H1 (cell line): ENCODE data around the gene OR5C1. TPM values are rescaled to one million over a fixed set of nuclear protein-coding genes. Genes with fewer than 3 reads are reported as not detected.

Experiments
- CTCF ChIA-PET: fragments of 300-600 bp; sonication (Branson Sonifier 250); formaldehyde crosslinking; loops from one replicate; lab custom pipeline; 2021; ENCODE audit not compliant: partially characterized antibody; lab: Charles Lee
- POLR2A ChIA-PET: fragments of 300-600 bp; sonication (Branson Sonifier 250); formaldehyde crosslinking; loops from one replicate; lab custom pipeline; 2021; ENCODE audit warnings: inconsistent platforms; ENCODE audit not compliant: partially characterized antibody; lab: Charles Lee
- DNase-seq, 2 experiments: peaks; one replicate each; pipeline versions ENCODE4 v3.0.0 to v3.0.0-alpha.2; 2010 to 2022; ENCODE audit warnings: low spot score in 2 of 2, low read depth in 1 of 2, mixed read lengths in 1 of 2
- FAIRE-seq: peaks from 2 replicates; lab custom pipeline; 2011; peaks lifted over from hg19 to GRCh38; lab: Jason Lieb, UNC
- H2AFZ ChIP-seq: 2 replicates; pipeline ENCODE4 v1.8.1; 2012; ENCODE audit warnings: low read length, inconsistent platforms
- H2AK5ac ChIP-seq: 2 replicates; pipeline ENCODE4 v1.6.1; 2013; ENCODE audit warnings: low read depth, low read length
- H2BK120ac ChIP-seq: replicated peaks from 2 replicates; pipeline ENCODE3; 2013; ENCODE audit warnings: low read depth, low read length, inconsistent platforms
- H2BK12ac ChIP-seq: 2 replicates; pipeline ENCODE4 v1.6.1; 2013; ENCODE audit warnings: low read depth, low read length
- H2BK15ac ChIP-seq: 2 replicates; pipeline ENCODE4 v1.6.1; 2013; ENCODE audit warnings: low read length
- H2BK20ac ChIP-seq: 2 replicates; pipeline ENCODE4 v1.6.1; 2013; ENCODE audit warnings: low read length
- H2BK5ac ChIP-seq: 2 replicates; pipeline ENCODE4 v1.6.1; 2013; ENCODE audit warnings: low read depth, low read length
- H3K14ac ChIP-seq: 2 replicates; pipeline ENCODE4 v1.6.1; 2013; ENCODE audit warnings: inconsistent platforms; ENCODE audit not compliant: insufficient read length
- H3K18ac ChIP-seq: 2 replicates; pipeline ENCODE4 v1.6.1; 2013; ENCODE audit warnings: low read length; ENCODE audit errors: extremely low read depth
- H3K23ac ChIP-seq: 2 replicates; pipeline ENCODE4 v1.6.1; 2013; ENCODE audit warnings: inconsistent platforms; ENCODE audit not compliant: insufficient read length
- H3K23me2 ChIP-seq: 2 replicates; pipeline ENCODE4 v1.6.1; 2013; ENCODE audit warnings: low read depth, low read length
- H3K27ac ChIP-seq: 2 replicates; pipeline ENCODE4 v1.6.1; 2011; ENCODE audit warnings: low read depth, low read length, inconsistent platforms
- H3K27me3 ChIP-seq, 4 experiments: replicated peaks in 1 of 4; 1 replicate in 1 of 4; 2 replicates in 3 of 4; pipeline versions ENCODE4 v1.6.1 to v1.8.1; 2011 to 2013; ENCODE audit warnings: low read length in 3 of 4, mild to moderate bottlenecking in 3 of 4, inconsistent platforms in 2 of 4, mixed read lengths in 2 of 4, moderate library complexity in 1 of 4; ENCODE audit not compliant: control insufficient read depth in 3 of 4, insufficient read depth in 3 of 4; ENCODE audit errors: extremely low read depth in 1 of 4
- H3K36me3 ChIP-seq, 4 experiments: 2 replicates each; pipeline versions ENCODE4 v1.6.1 to v1.8.1; 2011 to 2013; ENCODE audit warnings: mild to moderate bottlenecking in 4 of 4, low read length in 3 of 4, moderate library complexity in 2 of 4, control low read depth in 1 of 4, inconsistent platforms in 1 of 4; ENCODE audit not compliant: insufficient read depth in 4 of 4, control insufficient read depth in 2 of 4
- H3K4ac ChIP-seq: replicated peaks from 2 replicates; pipeline ENCODE3; 2013; ENCODE audit warnings: low read length, low read depth, mixed read lengths, inconsistent platforms; ENCODE audit not compliant: insufficient read length
- H3K4me1 ChIP-seq, 4 experiments: replicated peaks in 1 of 4; 1 replicate in 1 of 4; 2 replicates in 3 of 4; pipeline versions ENCODE4 v1.6.1 to v1.8.1; 2011 to 2013; ENCODE audit warnings: low read length in 3 of 4, inconsistent platforms in 2 of 4, mixed read lengths in 1 of 4; ENCODE audit not compliant: insufficient read depth in 4 of 4, control insufficient read depth in 3 of 4
- H3K4me2 ChIP-seq, 2 experiments: 2 replicates each; pipeline versions ENCODE4 v1.6.1 to v1.8.1; 2011 to 2013; ENCODE audit warnings: low read depth in 2 of 2, low read length in 2 of 2, control low read depth in 1 of 2, inconsistent platforms in 1 of 2, mild to moderate bottlenecking in 1 of 2; ENCODE audit not compliant: insufficient read depth in 1 of 2
- H3K4me3 ChIP-seq, 4 experiments: fragments of 200-600, 300-600 bp in 1 of 4; sonication (generic), shearing (Covaris generic), sonication (Bioruptor Twin) in 1 of 4; 2 replicates each; pipeline versions ENCODE4 v1.5.1 to v1.8.1; 2011 to 2016; ENCODE audit warnings: low read length in 4 of 4, low read depth in 3 of 4, control low read depth in 2 of 4, inconsistent platforms in 2 of 4, mild to moderate bottlenecking in 2 of 4, mixed read lengths in 1 of 4, moderate library complexity in 1 of 4; ENCODE audit not compliant: insufficient read depth in 2 of 4; ENCODE audit errors: extremely low read depth in 1 of 4
- H3K56ac ChIP-seq: replicated peaks from 2 replicates; pipeline ENCODE3; 2013; ENCODE audit warnings: low read depth, mild to moderate bottlenecking, mixed read lengths, low read length, inconsistent platforms; ENCODE audit not compliant: insufficient read length
- H3K79me1 ChIP-seq: 2 replicates; pipeline ENCODE4 v1.6.1; 2013; ENCODE audit warnings: low read depth, low read length, control low read depth
- H3K79me2 ChIP-seq, 2 experiments: 2 replicates each; pipeline versions ENCODE4 v1.6.1 to v1.8.1; 2012 to 2013; ENCODE audit warnings: low read length in 2 of 2, mild to moderate bottlenecking in 2 of 2, inconsistent platforms in 1 of 2; ENCODE audit not compliant: insufficient read depth in 2 of 2, control insufficient read depth in 1 of 2
- H3K9ac ChIP-seq, 4 experiments: replicated peaks in 1 of 4; 1 replicate in 1 of 4; 2 replicates in 3 of 4; pipeline versions ENCODE4 v1.6.1 to v1.8.1; 2011 to 2013; ENCODE audit warnings: low read depth in 3 of 4, low read length in 3 of 4, control low read depth in 2 of 4, mild to moderate bottlenecking in 2 of 4, moderate library complexity in 2 of 4, inconsistent platforms in 1 of 4; ENCODE audit errors: extremely low read depth in 1 of 4
- H3K9me3 ChIP-seq, 2 experiments: 2 replicates each; pipeline versions ENCODE4 v1.6.1 to v1.8.1; 2012 to 2013; ENCODE audit warnings: mild to moderate bottlenecking in 2 of 2, moderate library complexity in 2 of 2, control low read depth in 1 of 2, inconsistent platforms in 1 of 2, low read depth in 1 of 2, low read length in 1 of 2, mixed read lengths in 1 of 2; ENCODE audit not compliant: insufficient read depth in 2 of 2
- H4K20me1 ChIP-seq, 2 experiments: replicated peaks in 1 of 2; 2 replicates each; pipeline versions ENCODE3 to v1.8.1; 2011 to 2013; ENCODE audit warnings: inconsistent platforms in 2 of 2, low read length in 2 of 2, mild to moderate bottlenecking in 1 of 2; ENCODE audit not compliant: insufficient read depth in 2 of 2, control insufficient read depth in 1 of 2
- H4K5ac ChIP-seq: 2 replicates; pipeline ENCODE4 v1.6.1; 2013; ENCODE audit warnings: low read length, low read depth, mixed read lengths, inconsistent platforms; ENCODE audit not compliant: insufficient read length
- H4K8ac ChIP-seq: 2 replicates; pipeline ENCODE4 v1.8.0; 2013; ENCODE audit warnings: mild to moderate bottlenecking, moderate library complexity, low read length, inconsistent platforms; ENCODE audit not compliant: insufficient read depth; ENCODE audit errors: extremely low read depth
- H4K91ac ChIP-seq: replicated peaks from 2 replicates; pipeline ENCODE3; 2013; ENCODE audit warnings: low read length, mixed read lengths, inconsistent platforms; ENCODE audit not compliant: insufficient read length
- BACH1 ChIP-seq: IDR thresholded peaks from 2 replicates; pipeline ENCODE4 v1.6.1; 2012; ENCODE audit warnings: low read length, improper control_type of control experiment
- CTBP2 ChIP-seq: IDR thresholded peaks from 2 replicates; pipeline ENCODE4 v1.7.0; 2011; ENCODE audit warnings: borderline replicate concordance, mild to moderate bottlenecking, moderate library complexity, mixed read lengths, low read length; ENCODE audit not compliant: insufficient read depth, insufficient read length
- POLR2A ChIP-seq, 2 experiments: IDR thresholded peaks; 1 replicate in 1 of 2; 2 replicates in 1 of 2; pipeline ENCODE4 v1.6.1; 2011; ENCODE audit warnings: low read depth in 2 of 2, low read length in 2 of 2, mild to moderate bottlenecking in 2 of 2; ENCODE audit errors: control extremely low read depth in 1 of 2
- RNF2 ChIP-seq: fragments of 200-900, 300-1000 bp; sonication (generic); IDR thresholded peaks from 2 replicates; pipeline ENCODE4 v1.7.1; 2016; ENCODE audit warnings: borderline replicate concordance, low read depth, mild to moderate bottlenecking, antibody characterized with exemption, low read length; ENCODE audit not compliant: poor library complexity, severe bottlenecking; ENCODE audit errors: missing control alignments
- SAP30 ChIP-seq: fragments of 300-600 bp; sonication (generic); IDR thresholded peaks from 2 replicates; pipeline ENCODE4 v1.7.1; 2012; ENCODE audit warnings: low read length, moderate library complexity, mild to moderate bottlenecking, inconsistent platforms; ENCODE audit not compliant: insufficient read depth, insufficient replicate concordance
- SP2 ChIP-seq: IDR thresholded peaks from 2 replicates; pipeline ENCODE4 v1.6.1; 2012; ENCODE audit warnings: mild to moderate bottlenecking, low read length, inconsistent platforms
- YY1 ChIP-seq: IDR thresholded peaks from 2 replicates; pipeline ENCODE4 v1.6.1; 2011; ENCODE audit warnings: low read depth, mild to moderate bottlenecking, low read length
- ZNF274 ChIP-seq: IDR thresholded peaks from 2 replicates; pipeline ENCODE4 v1.7.0; 2012; ENCODE audit warnings: low read length, borderline replicate concordance; ENCODE audit errors: extremely low read depth
- WGBS, 2 experiments: shearing (Covaris generic) in 1 of 2; methylation state at CpG; one replicate each; pipeline versions ENCODE4 v1.1.6 to v1.1.7; 2013 to 2015; ENCODE audit warnings: low lambda C conversion rate in 2 of 2, mixed read lengths in 2 of 2, inconsistent platforms in 1 of 2, low coverage in 1 of 2, missing lambda C conversion rate in 1 of 2; ENCODE audit not compliant: insufficient replicate concordance in 2 of 2, insufficient coverage in 1 of 2, insufficient read length in 1 of 2; ENCODE audit errors: extremely low coverage in 1 of 2, missing lambda C conversion rate in 1 of 2; 5-methylcytosine and 5-hydroxymethylcytosine counted together
- polyA plus RNA-seq, 7 experiments: library from polyadenylated mRNA; depleted of rRNA in 3 of 7; stranded (reverse) in 5 of 7; unstranded in 2 of 7; fragments of >200 nt in 5 of 7; fragments of 200-250 nt in 2 of 7; gene quantifications; 1 replicate in 5 of 7; 2 replicates in 1 of 7; 4 replicates in 1 of 7; pipeline versions ENCODE4 v1.2.1 to v1.2.3, GENCODE V29; 2011 to 2013; ENCODE audit warnings: missing spikeins in 2 of 7, mixed read lengths in 2 of 7
- total RNA-seq: library from RNA; stranded (reverse); fragmentation: NEBNext Ultra II Directional; extraction: Animal tissue kit (Norgen Biotek cat#: 25700); gene quantifications from 2 replicates; pipeline ENCODE4 v1.2.1, GENCODE V29; 2021
- TF ChIP-seq, protein P1 (sequence below): IDR thresholded peaks from 2 replicates; pipeline ENCODE4 v1.6.1; 2011; ENCODE audit warnings: low read length, improper control_type of control experiment
- TF ChIP-seq, protein P2 (sequence below): IDR thresholded peaks from 2 replicates; pipeline ENCODE4 v1.6.1; 2012; ENCODE audit warnings: low read length, inconsistent platforms

The OR5C1 gene
- total and polyA plus RNA-seq, 2 of the 8 experiments (the other 6 are each of a cell fraction or from before 2014, with no cell fraction given): not detected

DNA sequence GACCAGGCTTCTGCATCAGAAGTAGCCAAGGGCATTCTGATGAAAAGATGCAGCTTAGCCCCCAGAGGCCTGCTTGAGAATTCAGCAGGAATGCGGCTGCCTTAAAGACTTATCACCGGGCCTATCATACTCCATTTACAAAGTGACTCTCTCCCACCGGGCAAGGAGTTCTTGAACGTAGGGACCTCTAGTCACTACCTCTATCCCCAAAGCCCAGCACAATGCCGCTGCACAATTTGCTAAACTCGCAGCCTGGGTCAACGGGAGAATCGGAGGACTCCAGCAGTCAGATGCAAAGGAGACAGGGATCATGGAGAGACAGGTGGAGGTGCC, 39.0 kb downstream of the OR5C1 start:
- CTCF ChIA-PET: interaction anchor here (1.6 kb wide), 1 partner anchor 17 kb away, joined by 7 read pairs; no protein-coding TSS in a partner anchor
- TF ChIP-seq YY1 (no peak), SAP30 (no peak), CTBP2 (no peak), ZNF274 (no peak), SP2 (no peak), POLR2A (IDR thresholded peaks at IDR 0.05; ENCODE audit: control extremely low read depth in 1 of 2, low read depth in 2 of 2, low read length in 2 of 2) (peak in 1 of 2 experiments; percentile 9; a peak in 1 of 3 replicates), BACH1 (no peak), RNF2 (no peak)
- TF ChIP-seq, protein P1, sequence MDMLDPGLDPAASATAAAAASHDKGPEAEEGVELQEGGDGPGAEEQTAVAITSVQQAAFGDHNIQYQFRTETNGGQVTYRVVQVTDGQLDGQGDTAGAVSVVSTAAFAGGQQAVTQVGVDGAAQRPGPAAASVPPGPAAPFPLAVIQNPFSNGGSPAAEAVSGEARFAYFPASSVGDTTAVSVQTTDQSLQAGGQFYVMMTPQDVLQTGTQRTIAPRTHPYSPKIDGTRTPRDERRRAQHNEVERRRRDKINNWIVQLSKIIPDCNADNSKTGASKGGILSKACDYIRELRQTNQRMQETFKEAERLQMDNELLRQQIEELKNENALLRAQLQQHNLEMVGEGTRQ: no peak
- TF ChIP-seq, protein P2, sequence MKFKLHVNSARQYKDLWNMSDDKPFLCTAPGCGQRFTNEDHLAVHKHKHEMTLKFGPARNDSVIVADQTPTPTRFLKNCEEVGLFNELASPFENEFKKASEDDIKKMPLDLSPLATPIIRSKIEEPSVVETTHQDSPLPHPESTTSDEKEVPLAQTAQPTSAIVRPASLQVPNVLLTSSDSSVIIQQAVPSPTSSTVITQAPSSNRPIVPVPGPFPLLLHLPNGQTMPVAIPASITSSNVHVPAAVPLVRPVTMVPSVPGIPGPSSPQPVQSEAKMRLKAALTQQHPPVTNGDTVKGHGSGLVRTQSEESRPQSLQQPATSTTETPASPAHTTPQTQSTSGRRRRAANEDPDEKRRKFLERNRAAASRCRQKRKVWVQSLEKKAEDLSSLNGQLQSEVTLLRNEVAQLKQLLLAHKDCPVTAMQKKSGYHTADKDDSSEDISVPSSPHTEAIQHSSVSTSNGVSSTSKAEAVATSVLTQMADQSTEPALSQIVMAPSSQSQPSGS: no peak

More for the DNA sequence above, 39.0 kb downstream of the OR5C1 start:
- Histone ChIP-seq H3K9me3 (no peaks in the 10 kb centered on the region), H4K91ac (no peak overlapping the region), H2BK12ac (no peak overlapping the region), H3K9ac (peak overlapping the region in 3 of 4 experiments; percentile 84 to 92 (median 84); a peak in 6 of 7 replicates), H3K27me3 (no peaks in the 10 kb centered on the region), H3K79me2 (peaks cover 5 to 35% of the 10 kb centered on the region in 2 experiments; a peak in 3 of 4 replicates), H3K4me2 (peak overlapping the region; percentile 73 to 92), H3K23me2 (peaks cover 1% of the 10 kb centered on the region; the same call in 1 of the 2 replicates), H2BK20ac (no peak overlapping the region), H4K20me1 (peaks cover 6 to 11% of the 10 kb centered on the region in 2 experiments), H3K14ac (no peak overlapping the region), H2BK15ac (no peak overlapping the region), H3K4me3 (peak overlapping the region; percentile 81 to 97 (median 92)), H3K79me1 (no peaks in the 10 kb centered on the region; the same call in none of the 2 replicates), H2BK5ac (peak overlapping the region; percentile 97; the same call in 1 of the 2 replicates), H3K23ac (no peak overlapping the region), H3K36me3 (peaks cover 5 to 30% (median 16%) of the 10 kb centered on the region in 4 experiments; a peak in 7 of 8 replicates), H2AFZ (no peak overlapping the region), H3K4ac (no peak overlapping the region), H4K5ac (peak overlapping the region; percentile 17), H2BK120ac (no peak overlapping the region), H3K4me1 (peaks cover 0 to 3% (median 0%) of the 10 kb centered on the region in 4 experiments; a peak in 2 of 7 replicates), H3K18ac (peak overlapping the region; percentile 83), H3K56ac (no peak overlapping the region), H3K27ac (peak overlapping the region; percentile 81; the same call in 1 of the 2 replicates), H2AK5ac (no peak overlapping the region), H4K8ac (peak overlapping the region; percentile 97; the same call in 1 of the 2 replicates)
- no peak for DNase-seq
- no peak for FAIRE-seq
- WGBS, 2 experiments: 1% methylated on average over 8 of the region's 8 CpGs; no CpG with 5 or more reads in 1 of the 2 experiments
- POLR2A ChIA-PET: interaction anchor here (0.7 to 1.8 kb wide), 4 partner anchors 11 to 498 kb away, joined by 5 to 6 read pairs (median 5); no protein-coding TSS in a partner anchor
